DMS 273 treated with DMSO at 0.1 percent for 48 hours (cell line): ENCODE results near the gene CHST15.

Source experiments
- DNase-seq: peaks from one replicate; lab custom pipeline; 2025; lab: John Stamatoyannopoulos, UW

Gene CHST15

DNA sequence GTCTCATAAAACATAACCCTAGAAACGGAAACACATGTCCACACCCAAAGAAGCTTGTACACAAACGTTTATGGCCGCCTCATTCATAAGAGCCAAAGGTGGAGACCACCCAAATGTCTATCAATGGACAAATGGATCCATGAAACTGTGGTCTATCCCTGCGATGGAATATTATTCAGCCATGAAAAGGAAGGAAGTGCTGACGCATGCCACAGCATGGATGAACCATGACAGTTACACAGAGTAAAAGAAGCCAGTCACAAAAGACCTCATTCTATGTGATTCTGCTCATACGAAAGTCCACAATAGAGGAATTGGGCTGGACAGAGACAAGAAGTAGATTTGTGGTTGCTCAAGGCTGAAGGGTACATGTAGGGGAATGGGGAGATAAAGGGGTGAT is 10.8 kb downstream of the CHST15 start:
- DNase-seq: no peak

DNA sequence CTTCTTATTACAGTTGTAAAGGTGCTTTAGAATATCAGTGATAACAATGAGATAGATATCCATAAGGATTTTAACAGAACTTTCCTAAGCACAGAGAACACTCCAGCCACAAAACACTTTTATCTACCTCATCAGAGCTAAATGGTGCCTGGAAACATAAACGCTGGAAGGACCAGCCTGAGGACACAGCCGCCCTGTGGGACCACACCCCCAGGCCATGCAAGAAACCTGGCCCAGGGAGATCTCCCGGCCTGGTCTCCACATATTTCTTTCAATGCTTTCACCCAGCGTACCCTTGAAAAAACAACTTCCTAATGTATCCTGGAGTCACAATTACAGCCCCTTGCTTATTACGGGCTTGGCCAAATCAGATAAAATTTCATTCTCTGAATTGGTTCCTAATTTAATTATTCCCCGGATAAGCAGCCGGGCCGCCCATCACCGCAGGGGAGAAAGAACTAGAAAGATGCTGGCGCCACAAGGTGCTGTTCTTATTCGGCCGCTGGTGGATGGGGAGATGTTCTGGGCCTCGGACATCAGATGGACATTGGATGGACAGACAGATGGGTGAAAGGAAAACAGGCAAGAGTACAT is 11.8 kb downstream of the CHST15 start:
- no peak for DNase-seq

DNA sequence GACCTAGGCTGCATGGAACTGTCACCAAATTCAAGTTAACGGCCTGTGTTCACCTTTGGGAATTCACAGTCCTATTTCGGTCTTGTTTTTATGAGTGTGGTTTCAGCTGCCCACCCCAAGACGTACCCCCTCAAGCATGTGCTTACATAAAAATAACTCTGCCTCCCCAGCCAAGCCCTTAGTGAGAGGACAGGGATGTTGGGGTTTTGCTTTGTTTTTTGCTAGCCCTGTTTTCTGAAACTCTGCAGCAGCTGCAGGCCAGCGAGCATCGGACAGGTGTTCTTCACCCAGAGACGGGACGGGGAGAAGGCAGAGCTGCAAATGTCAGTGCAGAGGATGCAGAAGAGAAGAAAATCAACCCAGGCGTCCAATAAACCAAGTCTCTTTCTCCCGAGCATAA is 13.5 kb downstream of the CHST15 start:
- no peak for DNase-seq

DNA sequence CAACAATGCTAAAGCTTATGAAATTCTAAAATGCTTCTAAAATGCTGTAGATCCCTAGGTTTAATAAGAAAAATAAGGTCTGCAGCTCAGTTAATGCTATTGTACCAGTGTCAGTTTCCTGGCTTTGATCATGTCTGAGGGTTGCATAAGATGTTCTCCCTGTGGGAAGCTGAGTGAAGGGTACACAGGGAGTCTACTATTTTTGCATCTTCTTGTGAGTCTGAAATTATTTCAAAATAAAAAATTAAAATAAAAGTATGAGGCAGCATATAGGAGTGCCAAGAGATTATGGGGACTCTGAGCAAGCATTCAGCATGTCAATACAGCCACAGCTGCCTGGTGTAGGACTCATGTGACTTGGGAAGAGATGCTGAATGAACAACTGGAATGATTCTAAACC is 14.7 kb downstream of the CHST15 start:
- DNase-seq: no peak

DNA sequence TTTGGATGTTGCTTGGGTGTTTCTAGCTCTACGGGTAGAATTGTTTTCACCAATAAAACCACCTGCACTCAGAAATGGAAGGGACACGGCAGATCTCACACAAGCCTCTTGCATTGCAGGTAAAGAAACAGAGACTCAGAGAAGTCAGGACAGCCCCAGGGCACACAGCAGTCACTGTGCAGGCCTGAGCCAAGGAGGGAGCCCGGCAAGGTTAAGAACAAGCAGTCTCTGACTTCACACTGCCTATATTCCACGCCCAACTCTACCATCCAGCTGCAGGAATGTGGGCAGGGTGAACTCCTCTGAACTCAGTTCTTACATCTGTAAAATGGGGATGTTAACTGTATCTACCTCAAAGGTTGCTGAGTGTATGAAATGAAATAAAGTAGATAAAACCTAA is 15.4 kb downstream of the CHST15 start:
- no peak for DNase-seq

DNA sequence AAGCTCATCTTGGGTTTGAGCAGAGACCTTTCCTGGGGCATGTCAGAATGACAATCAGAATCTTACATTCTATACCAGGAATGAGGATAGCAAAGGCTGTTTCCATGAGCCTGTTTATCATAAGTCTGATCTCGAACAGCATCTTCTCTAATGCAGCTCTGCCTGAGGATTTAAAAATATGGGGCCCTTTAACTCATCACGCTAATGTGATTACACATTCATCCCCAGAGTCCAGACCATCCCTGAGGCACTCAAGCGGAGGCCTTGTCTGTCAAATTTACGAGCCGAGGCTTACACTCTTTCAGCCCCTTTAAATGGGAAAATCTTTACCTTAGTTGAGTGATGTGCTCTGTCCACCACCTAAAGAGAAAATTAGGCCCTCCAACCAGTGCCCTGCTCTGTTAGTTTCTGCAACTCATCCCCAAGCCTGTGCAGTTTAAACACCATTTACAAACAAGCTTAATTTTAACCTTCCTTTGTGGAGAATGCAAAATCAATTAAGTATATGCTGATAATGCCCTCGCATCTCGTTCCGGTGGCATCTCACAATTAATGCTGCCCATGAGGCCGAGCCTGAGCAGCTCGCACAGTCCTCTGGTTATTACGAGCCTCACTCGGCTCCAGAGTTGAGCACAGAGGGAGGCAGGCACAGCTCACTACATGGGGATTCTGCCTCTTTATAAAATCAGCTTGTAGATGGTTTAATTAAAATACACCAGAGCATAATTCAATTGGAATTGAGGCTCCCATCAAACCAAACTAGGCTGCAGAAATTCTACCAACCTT is 16.0 kb downstream of the CHST15 start:
- no peak for DNase-seq

DNA sequence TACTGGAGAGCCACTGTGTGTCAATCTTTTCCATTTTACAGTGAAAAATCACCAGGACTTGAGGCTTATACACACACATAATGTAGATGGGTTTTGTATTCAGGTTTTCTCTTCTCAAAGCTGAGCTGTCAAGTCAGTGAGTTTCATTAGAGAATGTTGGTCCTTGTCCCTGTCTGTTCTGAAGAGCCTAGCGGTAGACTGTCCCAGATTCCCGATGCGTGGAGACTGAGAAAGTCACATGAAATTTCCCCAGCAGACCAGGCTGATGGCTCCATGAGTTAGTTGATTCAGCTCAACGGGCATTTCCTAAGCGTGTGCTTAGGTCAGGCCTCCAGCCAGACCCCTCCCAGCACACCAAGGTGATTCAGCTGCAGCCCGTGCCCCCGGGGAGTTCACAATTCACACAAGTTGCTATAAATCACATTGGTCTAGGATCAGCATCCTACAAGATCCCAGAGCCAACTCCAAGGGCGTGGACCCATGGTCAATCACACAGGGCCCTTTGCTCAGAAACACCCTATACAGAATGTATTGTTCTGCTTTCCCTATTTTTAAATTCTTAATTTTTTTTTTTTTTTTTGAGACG is 17.2 kb downstream of the CHST15 start:
- no peak for DNase-seq

DNA sequence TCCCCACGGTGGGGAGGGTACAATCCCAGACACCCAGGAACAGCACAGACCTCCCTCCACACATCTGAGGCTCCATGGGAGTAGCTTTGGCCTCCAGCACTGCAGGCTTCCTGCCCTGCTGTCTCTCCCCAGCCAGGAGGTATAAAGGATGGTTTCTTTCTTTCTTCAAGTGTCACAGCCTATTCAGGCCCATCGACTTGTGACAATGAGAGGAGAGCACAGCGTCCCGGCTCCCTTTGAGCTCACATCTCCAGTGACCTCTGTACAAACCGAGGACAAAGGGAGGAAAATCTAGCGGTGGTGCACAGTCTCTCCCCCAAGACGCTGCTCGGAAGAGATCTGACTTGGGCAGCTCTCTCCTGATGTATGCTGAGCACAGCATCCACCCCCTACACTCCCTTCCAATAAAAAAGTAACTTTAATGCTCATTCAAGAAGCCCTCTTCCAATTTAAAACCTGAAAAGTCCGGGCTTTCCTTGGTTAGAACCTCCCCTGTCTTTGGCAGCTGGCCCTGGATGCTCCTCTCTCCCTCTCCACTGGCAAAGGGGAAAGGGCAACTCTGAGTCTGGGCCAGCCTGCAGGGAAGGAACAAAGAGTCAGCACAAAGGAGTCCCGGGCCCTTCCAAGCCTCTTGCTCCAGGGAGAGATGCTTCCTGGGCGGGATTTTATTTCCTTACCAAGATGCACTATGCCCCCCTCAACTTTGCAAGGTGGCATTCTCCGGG is 18.0 kb downstream of the CHST15 start:
- DNase-seq: no peak

DNA sequence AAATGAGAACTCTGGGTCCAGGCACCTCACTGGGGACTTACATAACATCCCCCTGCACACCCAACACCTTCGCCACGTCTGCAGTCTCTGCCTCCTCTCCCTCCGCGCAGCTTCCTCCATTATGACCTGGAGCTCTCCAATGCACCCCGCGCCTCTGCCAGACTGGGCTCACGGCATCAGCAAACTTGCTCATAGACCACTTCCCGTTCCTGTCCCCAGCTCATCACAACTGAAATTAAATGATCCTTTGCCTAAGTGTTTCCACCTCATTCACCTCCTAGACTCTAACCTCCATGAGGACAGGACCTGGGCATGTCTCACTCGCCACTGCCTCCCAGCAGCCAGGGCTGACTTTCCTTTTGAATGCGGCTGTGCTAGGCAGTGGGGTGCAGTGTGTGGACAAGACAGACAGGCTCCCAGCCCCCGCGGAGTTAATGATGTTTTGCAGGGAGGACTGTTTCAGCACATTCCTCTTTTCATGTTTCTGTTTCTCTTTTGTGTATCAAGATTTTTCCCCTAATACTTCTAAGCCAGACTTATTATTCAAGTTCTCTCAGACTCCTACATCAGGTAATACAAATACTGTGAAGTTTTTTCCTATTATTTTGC is 18.8 kb downstream of the CHST15 start:
- DNase-seq: no peak

DNA sequence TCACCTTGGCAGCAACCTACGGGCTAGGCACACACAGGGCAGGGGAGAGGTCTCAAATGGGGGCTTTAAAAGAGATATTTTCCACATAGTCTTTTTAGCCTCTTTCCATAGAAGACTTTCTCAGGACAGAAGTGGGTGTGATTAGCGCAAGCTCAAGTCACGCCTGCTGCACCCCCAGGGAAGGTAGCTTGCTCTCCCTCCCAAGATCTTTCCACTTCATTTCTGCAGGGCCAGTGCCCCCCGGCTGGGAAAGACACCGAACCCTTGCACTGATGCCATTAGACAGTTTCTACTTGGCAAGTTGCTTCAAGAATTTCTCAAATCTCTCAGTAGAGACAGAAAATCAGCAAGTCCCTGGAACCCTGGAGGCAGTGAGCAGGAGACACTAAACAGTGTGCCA is 19.4 kb downstream of the CHST15 start:
- DNase-seq: no peak

DNA sequence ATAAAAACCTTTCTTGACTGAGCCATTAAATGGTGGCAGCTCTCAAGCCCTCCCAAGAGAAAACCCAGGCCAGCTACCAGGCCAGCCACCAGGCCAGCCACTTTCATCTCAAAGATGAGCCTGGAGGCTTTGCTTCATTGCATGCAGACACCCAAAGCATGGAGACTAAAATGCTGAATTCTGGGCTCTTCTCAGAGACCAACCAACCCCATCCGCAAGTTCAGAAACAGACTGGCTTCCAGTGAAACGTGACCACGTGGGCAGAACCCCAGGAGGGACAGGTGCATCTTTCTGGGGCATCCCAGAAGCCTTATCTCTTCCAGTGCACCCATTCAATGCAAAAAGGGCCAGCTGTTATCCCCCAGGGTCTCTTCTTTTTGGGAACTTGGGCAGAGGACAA is 20.9 kb downstream of the CHST15 start:
- no peak for DNase-seq

DNA sequence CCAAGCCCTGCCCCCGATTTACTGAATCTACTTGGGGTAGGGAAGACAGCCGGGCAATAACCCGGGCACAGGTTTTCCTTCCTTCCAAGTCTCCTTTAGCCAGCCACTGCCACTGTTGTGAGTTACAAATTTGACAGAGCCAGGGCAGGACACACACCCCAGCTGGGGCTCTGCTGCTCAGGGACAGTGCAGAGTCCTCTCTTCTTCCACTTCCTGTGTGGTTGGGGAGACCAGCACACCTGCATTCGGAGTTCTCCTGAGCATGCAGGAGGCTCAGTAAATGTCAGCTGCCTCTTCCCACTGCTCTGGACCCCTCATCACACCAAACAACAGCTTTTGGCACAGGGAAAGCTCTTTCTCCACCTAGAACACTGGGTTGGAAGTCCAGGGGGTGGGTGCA is 21.3 kb downstream of the CHST15 start:
- DNase-seq: no peak

DNA sequence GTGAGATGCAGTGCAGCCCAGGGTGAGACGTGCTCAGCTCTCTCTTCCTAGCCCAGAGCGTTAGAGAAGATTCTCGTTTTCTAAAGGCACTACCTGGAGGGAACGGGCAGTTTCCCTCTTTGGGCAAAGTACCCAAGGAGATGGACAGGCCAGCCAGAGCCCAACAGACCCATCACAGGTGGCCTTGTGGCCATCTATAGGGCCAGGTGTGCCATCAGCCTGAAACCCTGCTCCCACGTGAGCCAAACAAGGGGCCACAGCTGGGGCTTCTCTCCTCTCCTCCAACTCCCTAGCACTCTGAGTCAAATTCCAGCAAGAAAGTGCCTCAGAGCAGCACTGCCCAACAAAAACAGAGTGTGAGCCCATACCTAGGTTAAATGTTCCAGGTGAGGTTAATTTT is 22.3 kb downstream of the CHST15 start:
- DNase-seq: no peak

DNA sequence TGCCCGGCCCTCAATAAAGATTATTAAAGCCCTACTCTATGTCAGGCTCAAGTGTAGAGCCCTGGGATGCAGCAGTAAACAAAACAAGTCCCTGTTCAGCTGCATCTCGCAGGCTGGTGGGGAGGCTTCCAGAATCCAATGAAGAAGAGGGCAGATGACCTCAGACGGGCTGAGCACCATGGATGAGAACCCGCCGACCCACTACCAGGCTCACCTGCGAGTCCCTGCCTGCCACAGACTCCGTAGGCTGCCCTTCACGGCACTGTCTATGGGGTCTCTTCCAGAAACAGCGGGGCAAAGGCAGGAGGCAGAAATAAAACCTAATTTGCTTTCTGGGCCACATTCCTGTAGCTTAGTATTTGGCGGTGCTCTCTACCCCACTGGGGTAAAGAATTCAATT is 22.7 kb downstream of the CHST15 start:
- DNase-seq: no peak

DNA sequence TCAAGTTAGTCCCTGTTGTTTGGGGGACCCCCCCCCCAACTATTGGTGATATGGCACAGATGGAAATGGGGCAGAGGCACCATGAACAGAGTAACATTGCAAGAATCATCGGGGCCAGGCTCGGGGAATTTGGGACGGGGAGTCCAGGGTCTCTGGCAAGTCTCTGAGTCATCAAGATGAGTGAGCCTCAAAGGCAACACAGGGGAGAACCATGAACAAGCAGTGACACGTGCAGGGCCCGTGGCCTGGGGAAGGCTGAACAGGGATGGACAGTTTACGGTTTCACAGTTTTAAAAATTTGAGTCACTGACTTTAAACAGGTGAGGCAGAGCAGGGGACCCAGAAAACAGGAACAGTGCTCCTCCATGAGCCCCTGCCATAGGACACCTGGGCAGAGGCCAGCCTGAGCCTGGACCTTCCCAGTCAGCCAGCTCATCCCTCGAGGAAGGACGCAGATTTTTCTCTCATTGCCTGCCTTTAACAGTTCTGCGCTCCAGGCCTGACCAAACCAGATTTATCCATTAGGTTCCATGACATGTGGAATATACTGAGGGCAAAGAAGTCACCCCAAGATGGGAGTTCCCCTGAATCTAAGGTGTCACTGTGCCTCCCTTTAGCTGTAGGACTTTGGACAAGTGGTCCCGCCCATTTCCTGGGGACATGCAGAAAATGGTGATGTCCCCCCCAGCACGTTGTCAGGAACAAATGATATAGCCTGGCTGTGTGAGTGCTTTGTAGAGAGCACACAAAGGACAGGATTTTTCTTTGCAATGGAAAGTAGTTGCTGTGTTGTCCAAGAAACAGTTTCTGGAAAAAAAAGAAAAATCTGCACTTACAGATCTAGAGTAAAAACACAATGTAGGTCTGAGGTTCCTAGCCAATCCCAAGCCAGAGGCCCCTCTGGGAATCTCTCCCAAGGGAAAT is 23.8 kb downstream of the CHST15 start:
- no peak for DNase-seq

DNA sequence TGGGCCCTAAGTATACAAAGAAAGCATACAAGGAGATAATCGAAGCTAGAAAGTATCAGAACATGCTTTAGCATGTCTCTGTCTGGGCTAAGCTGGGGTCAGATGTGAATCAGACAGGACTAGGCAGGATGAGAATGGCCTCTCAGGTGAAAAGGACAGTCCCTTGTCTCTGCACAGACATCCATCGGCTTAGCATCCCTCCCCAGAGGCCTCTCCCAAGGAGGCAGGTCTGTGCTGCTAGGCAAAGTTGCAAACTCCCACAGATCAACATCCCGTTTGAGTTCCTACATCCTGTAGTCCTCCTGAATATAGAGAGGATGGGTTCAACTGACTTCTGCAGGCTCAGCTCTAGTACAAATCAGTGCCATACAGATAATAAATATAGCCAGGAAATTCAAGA is 24.5 kb downstream of the CHST15 start:
- DNase-seq: no peak

DNA sequence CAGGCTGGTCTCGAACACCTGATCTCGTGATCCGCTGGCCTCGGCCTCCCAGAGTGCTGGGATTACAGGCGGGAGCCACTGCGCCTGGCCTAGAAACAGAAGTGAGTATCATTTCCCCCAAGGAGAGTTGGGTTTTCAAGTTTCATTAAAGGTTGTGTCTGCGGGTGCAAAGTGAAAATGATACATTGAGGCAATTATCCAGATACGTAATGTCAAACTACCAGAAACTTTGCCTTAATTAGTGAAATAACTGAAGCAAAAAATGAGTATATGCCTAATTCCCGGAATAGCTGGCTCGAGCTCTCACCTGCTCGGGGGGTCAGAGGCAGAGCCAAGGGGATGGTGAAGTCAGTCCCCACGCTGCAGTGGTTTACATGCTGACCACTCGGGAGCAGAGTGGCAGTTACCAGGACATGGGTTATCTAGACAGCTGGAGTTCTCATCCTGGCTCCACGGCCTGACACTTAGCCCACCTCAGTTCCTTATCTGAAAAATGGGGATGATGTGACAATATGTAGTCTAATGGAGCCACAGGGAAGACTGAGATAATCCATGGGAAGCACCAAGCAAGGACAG is 25.5 kb downstream of the CHST15 start:
- no peak for DNase-seq

DNA sequence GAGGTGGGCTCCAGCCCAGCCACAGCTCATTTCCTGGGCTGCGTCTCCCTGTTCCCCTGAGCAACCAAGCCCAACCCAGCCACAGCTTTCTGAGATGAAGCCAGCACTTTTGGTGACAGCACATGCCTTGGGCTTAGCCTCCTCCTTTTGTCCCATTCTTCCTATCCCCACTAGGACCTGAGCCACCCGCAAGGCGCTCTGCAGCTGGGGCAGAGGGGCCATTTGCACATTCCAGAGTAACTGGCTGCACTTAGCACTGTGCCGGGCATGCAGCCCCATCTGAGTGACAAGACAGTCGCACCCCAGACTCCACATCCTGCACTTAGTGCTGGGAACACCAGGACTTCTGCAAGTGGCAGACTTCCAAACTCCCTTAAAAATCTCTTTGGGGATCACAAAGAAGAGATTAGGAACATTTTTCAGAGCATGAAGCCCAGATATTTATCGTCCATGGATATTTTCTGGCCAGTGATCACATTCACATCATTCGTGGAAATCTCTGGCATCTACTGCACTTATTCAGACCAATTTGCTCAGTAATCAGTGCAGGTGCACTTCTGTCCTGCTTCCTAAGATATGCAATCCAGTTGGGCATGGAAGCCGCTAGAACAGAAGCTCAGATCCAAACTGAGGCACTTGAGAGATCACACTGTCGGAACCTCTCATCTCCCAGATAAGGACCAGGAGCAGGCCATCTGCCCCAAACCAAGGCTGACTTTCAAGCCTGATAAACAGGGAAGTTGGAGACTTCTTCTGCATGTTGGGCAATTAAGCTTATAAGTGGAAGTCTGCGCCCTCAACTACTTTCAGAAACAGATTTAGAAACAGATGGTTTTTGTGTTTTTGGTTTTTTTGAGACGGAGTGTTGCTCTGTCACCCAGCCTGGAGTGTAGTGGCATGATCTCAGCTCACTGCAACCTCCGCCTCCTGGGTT is 26.4 kb downstream of the CHST15 start:
- no peak for DNase-seq

DNA sequence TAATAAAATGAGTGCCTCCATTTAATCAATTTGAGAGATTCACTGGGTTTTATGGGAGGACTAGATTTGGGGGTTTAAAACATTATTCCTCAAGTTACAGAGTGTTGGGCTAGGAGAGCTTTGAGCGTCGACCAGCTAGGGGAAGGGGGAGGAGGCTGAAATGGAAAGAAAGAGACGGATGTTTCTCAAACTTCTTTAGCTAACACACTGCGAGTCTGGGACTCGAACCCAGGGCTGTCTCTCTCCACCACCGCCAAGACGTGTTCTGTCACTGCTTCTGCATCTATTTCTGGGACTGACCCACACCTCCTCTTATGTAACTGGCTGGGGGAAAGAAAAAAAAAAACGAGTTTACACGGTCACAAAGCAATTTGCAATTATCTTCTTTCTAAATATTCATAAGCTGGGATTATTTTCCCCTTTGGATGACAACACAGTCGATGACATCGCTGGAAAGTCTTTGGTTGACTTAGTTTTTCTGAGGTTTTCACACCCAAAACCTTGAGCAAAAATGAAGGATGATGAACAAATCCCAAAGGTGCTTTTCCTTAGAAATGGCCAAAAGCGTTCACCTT is 27.2 kb downstream of the CHST15 start:
- no peak for DNase-seq
